DND-41 (cell line): ENCODE measurements around the gene GCH1.
"Not testable (repeated sequence)": the region's sequence is repeated elsewhere in the genome, so short reads cannot be mapped to it uniquely, and the experiment has no call there.

ENCODE experiments used
- ATAC-seq: fragments of 200-7000 bp; cut with Tn5 transposase; 3 replicates; pipeline ENCODE4 v1.9.1; 2021; ENCODE audit warnings: low read depth; ENCODE audit not compliant: insufficient read depth
- DNase-seq: peaks from one replicate; pipeline ENCODE4 v3.0.0-alpha.2; 2020
- H2AFZ ChIP-seq: 2 replicates; pipeline ENCODE4 v1.6.0; 2012; ENCODE audit warnings: low read depth, low read length
- H3K27ac ChIP-seq: 2 replicates; pipeline ENCODE4 v1.5.1; 2012; ENCODE audit warnings: low read length, inconsistent platforms
- H3K27me3 ChIP-seq: fragments of 200-600 bp; sonication (generic); 2 replicates; pipeline ENCODE4 v1.6.0; 2012; ENCODE audit warnings: low read length, mild to moderate bottlenecking, inconsistent platforms; ENCODE audit not compliant: insufficient read depth, poor library complexity
- H3K36me3 ChIP-seq: 2 replicates; pipeline ENCODE4 v1.5.1; 2012; ENCODE audit warnings: low read length, inconsistent platforms; ENCODE audit not compliant: insufficient read depth
- H3K4me1 ChIP-seq: 2 replicates; pipeline ENCODE4 v1.5.1; 2012; ENCODE audit warnings: mild to moderate bottlenecking, low read length; ENCODE audit not compliant: insufficient read depth
- H3K4me2 ChIP-seq: 2 replicates; pipeline ENCODE4 v1.6.0; 2012; ENCODE audit warnings: mild to moderate bottlenecking, moderate library complexity, low read length, inconsistent platforms; ENCODE audit not compliant: insufficient read depth
- H3K4me3 ChIP-seq, 2 experiments: fragments of 200-600 bp in 1 of 2; shearing (Covaris generic) in 1 of 2; 2 replicates each; pipeline ENCODE4 v1.5.1; 2012 to 2016; ENCODE audit warnings: inconsistent platforms in 2 of 2, low read length in 2 of 2, mild to moderate bottlenecking in 2 of 2, low read depth in 1 of 2, moderate library complexity in 1 of 2
- H3K79me2 ChIP-seq: 2 replicates; pipeline ENCODE4 v1.6.0; 2012; ENCODE audit warnings: low read length, inconsistent platforms; ENCODE audit not compliant: insufficient read depth
- H3K9ac ChIP-seq: 2 replicates; pipeline ENCODE4 v1.6.0; 2012; ENCODE audit warnings: low read depth, mild to moderate bottlenecking, inconsistent platforms, low read length, moderate library complexity
- H3K9me3 ChIP-seq: 2 replicates; pipeline ENCODE4 v1.5.1; 2012; ENCODE audit warnings: low read length, moderate library complexity, mild to moderate bottlenecking, inconsistent platforms; ENCODE audit not compliant: insufficient read depth, severe bottlenecking
- H4K20me1 ChIP-seq: 2 replicates; pipeline ENCODE4 v1.6.0; 2012; ENCODE audit warnings: low read length; ENCODE audit not compliant: insufficient read depth
- EZH2 ChIP-seq: IDR thresholded peaks from 3 replicates; pipeline ENCODE4 v1.6.1; 2012; ENCODE audit warnings: borderline replicate concordance, low read depth, mild to moderate bottlenecking, moderate library complexity, low read length, inconsistent platforms; ENCODE audit not compliant: severe bottlenecking
- TF ChIP-seq, protein P1 (sequence below): IDR thresholded peaks from 2 replicates; pipeline ENCODE4 v1.5.1; 2012; ENCODE audit warnings: borderline replicate concordance, low read length, moderate library complexity, mild to moderate bottlenecking; ENCODE audit not compliant: poor library complexity, severe bottlenecking; ENCODE audit errors: extremely low read depth

The GCH1 gene

DNA sequence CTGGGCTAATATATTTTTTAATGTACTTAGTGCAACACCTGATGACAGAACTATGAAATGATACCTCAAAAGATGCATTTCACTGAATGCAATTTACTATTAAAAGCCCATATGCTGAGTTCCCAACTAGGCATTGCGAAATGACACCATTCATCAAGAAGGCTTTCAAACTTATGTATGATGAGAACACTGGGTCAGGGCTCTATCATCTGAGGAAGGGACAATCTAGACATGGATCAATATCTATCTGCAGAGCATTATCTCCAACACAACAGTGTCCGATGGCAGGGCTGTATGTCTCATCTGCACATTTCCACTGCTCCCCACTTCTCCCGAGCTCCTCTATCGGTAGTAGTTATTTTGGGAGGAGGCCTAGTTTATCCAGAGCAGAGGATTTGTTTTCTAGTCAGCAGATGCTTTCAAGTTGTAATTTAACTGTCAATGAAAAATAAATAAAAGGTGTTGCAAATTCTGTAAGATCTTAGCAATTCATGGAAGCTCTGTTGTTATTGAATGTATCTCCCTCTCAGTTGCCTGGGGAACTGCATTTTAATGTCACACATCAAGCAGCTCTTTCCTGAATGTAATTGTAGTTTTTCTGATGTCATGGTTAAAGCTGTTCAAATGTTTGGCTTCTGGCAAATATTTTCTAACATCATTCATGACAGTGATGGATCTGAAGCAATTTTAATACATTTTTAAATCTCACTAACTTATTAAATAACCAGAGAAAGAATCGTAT lies 7.4 kb upstream of the GCH1 start:
- H4K20me1 ChIP-seq = no peaks in the 10 kb centered on the region
- H3K9me3 ChIP-seq = no peaks in the 10 kb centered on the region
- no peak overlapping the region for H3K9ac ChIP-seq
- no peak for TF ChIP-seq EZH2
- TF ChIP-seq, protein P1, sequence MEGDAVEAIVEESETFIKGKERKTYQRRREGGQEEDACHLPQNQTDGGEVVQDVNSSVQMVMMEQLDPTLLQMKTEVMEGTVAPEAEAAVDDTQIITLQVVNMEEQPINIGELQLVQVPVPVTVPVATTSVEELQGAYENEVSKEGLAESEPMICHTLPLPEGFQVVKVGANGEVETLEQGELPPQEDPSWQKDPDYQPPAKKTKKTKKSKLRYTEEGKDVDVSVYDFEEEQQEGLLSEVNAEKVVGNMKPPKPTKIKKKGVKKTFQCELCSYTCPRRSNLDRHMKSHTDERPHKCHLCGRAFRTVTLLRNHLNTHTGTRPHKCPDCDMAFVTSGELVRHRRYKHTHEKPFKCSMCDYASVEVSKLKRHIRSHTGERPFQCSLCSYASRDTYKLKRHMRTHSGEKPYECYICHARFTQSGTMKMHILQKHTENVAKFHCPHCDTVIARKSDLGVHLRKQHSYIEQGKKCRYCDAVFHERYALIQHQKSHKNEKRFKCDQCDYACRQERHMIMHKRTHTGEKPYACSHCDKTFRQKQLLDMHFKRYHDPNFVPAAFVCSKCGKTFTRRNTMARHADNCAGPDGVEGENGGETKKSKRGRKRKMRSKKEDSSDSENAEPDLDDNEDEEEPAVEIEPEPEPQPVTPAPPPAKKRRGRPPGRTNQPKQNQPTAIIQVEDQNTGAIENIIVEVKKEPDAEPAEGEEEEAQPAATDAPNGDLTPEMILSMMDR = no peak
- H3K79me2 ChIP-seq = no peaks in the 10 kb centered on the region
- H3K4me1 ChIP-seq = peaks cover 12% of the 10 kb centered on the region
- DNase-seq (no peak), ATAC-seq (no peak)
- H3K4me2 ChIP-seq = no peak overlapping the region
- H3K4me3 ChIP-seq = no peak overlapping the region
- no peak overlapping the region for H2AFZ ChIP-seq
- H3K27ac ChIP-seq = no peak overlapping the region
- no peaks in the 10 kb centered on the region for H3K27me3 ChIP-seq
- H3K36me3 ChIP-seq = no peaks in the 10 kb centered on the region

DNA sequence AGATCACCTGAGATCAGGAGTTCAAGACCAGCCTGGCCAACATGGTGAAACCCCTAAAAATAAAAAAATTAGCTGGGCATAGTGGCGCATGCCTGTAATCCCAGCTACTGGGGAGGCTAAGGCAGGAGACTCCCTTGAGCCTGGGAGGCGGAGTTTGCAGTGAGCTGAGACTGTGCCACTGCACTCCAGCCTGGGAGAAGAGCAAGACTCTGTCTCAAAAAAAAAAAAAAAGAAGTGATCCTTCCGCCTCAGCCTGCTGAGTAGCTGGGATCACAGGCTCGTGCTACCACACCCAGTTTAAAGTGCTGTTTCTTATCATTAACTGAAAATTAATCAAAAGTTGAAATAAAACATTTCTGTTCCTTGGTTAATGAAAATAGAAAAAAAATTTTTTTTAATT lies 6.3 kb upstream of the GCH1 start:
- not testable (repeated sequence) for H3K9me3 ChIP-seq, H3K36me3 ChIP-seq, H3K9ac ChIP-seq, H3K4me3 ChIP-seq, ATAC-seq, H3K27me3 ChIP-seq, H3K4me2 ChIP-seq, H3K79me2 ChIP-seq, H3K27ac ChIP-seq, H4K20me1 ChIP-seq, H2AFZ ChIP-seq
- H3K4me1 ChIP-seq = peaks cover 12% of the 10 kb centered on the region
- DNase-seq = peak; percentile 13

DNA sequence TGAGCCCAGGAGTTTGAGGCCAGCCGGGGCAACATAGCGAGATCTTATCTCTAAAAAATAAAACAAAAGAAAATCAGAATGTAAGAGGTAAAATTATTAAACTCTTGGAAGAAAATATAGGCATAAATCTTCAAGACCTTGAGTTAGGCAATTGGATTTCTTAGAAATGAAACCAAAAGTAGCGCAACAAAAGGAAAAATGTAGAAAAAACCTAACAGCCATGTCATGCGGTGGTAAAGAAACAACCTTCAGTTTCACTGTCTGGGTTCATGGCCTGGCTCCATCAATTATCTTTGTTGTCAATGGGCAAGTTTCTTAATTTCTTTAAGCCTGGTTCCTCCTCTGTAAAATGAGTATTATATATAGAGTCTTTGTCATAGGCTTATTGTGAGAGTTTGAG lies 5.6 kb upstream of the GCH1 start:
- peak overlapping the region; percentile 0; the same call in 1 of the 2 replicates for H2AFZ ChIP-seq
- H3K4me2 ChIP-seq = peak overlapping the region; percentile 22; the same call in 1 of the 2 replicates
- ATAC-seq = peak; percentile 70; the same call in 2 of the 3 replicates

DNA sequence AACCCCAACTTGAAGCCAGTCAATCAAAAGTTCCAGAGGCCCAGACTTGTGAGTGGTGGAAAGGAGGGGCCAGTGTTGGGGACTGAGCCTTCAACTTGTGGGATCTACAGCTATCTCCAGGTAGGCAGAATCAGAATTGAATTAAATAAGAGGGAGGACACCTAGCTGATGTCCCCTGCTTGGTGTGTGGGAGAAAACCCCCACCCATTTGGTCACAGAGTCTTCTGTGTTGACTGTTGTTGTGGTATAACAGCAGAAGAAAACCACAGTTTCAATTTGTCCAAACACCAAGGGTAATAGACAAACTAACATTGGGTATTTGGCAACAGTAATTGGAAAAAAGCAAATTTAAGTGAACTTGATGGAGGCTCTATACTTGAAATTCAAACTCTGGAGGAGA lies 3.4 kb upstream of the GCH1 start:
- no peak overlapping the region for H2AFZ ChIP-seq
- TF ChIP-seq EZH2 = no peak
- TF ChIP-seq, protein P1 = no peak

More for the DNA sequence above, 5.6 kb upstream of the GCH1 start:
- Histone ChIP-seq H3K9me3 (no peaks in the 10 kb centered on the region), H3K4me1 (peaks cover 15% of the 10 kb centered on the region), H3K4me3 (no peak overlapping the region), H3K9ac (no peak overlapping the region), H3K36me3 (no peaks in the 10 kb centered on the region), H4K20me1 (no peaks in the 10 kb centered on the region), H3K27ac (no peak overlapping the region; the same call in 1 of the 2 replicates), H3K79me2 (no peaks in the 10 kb centered on the region), H3K27me3 (no peaks in the 10 kb centered on the region)
- no peak for DNase-seq
- TF ChIP-seq, protein P1 = no peak
- TF ChIP-seq EZH2 = no peak

More for the DNA sequence above, 3.4 kb upstream of the GCH1 start:
- peaks cover 25% of the 10 kb centered on the region for H3K4me1 ChIP-seq
- H3K4me3 ChIP-seq = no peak overlapping the region
- DNase-seq (no peak), ATAC-seq (no peak)
- no peak overlapping the region for H3K27ac ChIP-seq
- no peak overlapping the region for H3K4me2 ChIP-seq
- H4K20me1 ChIP-seq = no peaks in the 10 kb centered on the region
- H3K27me3 ChIP-seq = no peaks in the 10 kb centered on the region
- H3K79me2 ChIP-seq = peaks cover 8% of the 10 kb centered on the region
- H3K9me3 ChIP-seq = no peaks in the 10 kb centered on the region
- H3K36me3 ChIP-seq = no peaks in the 10 kb centered on the region
- H3K9ac ChIP-seq = no peak overlapping the region
